ENCODE results near the gene SART1.
A peak's percentile ranks its signal among the peaks of the same experiment; 100 is the strongest.

DNA sequence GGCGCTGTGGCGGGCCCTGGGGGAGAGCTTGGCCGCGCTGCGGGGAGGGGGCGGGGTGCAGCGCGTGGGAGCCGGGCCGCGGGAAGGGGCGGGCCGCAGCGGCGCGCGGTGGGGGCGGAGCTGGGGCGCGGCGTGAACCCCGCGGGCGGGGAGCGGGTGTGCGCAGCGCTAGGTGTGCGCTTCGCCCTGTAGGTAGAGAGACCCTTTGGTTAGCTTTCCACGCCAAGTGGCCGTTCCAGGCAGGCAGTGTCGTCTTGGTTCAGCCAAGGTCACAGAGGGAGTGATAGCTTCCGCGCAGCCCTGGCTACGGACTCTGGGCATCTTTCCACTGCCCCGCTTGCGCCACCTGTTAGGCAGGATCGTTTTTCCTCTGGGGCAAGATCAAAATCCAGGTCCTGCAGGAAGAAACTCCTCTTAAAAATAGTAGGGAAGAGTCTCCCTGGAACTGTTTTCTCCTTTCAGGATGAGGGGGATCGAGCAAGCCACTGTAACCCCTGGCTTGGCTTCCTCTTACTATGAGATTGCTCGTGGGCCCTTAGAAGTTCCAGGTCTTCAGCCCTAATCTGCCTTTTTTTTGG, 41.2 kb downstream of the SART1 start:
- TF ChIP-seq, protein P1, sequence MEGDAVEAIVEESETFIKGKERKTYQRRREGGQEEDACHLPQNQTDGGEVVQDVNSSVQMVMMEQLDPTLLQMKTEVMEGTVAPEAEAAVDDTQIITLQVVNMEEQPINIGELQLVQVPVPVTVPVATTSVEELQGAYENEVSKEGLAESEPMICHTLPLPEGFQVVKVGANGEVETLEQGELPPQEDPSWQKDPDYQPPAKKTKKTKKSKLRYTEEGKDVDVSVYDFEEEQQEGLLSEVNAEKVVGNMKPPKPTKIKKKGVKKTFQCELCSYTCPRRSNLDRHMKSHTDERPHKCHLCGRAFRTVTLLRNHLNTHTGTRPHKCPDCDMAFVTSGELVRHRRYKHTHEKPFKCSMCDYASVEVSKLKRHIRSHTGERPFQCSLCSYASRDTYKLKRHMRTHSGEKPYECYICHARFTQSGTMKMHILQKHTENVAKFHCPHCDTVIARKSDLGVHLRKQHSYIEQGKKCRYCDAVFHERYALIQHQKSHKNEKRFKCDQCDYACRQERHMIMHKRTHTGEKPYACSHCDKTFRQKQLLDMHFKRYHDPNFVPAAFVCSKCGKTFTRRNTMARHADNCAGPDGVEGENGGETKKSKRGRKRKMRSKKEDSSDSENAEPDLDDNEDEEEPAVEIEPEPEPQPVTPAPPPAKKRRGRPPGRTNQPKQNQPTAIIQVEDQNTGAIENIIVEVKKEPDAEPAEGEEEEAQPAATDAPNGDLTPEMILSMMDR (IDR thresholded peaks at IDR 0.05) = peak in 1 of 6 experiments; percentile 12
- TF ChIP-seq POLR2A (IDR thresholded peaks at IDR 0.05) = no peak

Data from adrenal gland (tissue), 5 donors.